ENCODE data around the gene CYP1A2. TPM values are rescaled to one million over a fixed set of nuclear protein-coding genes. Genes with fewer than 3 reads are reported as not detected.

Gene CYP1A2
- total RNA-seq, 1 experiment from 2014 or later, result not detected

DNA sequence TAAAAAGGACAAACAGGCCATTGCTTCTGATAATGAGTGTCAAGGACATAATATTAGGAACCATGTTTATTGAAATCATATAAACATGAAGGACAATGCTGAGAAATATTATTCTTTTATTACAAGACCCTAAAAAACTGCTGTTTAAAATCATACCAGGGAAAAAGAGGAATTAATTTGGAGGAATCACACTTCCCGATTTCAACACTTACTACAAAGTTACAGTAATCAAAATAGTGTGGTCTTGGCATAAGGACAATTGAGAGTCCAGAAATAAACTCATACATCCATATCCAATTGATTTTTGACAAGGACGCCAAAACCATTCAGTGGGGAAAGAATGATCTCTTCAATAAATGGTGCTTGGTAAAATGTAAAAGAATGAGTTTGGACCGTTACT is 36.3 kb upstream of the CYP1A2 start:
- TF ChIP-seq CTCF (IDR thresholded peaks at IDR 0.05; ENCODE audit: unreplicated experiment), result no peak
- no TSS peak for BruUV-seq (replicated peaks)
- H3K9me3 Mint-ChIP-seq (ENCODE audit: unreplicated experiment), result no peaks in the 10 kb centered on the region
- no peak overlapping the region for H3K4me3 Mint-ChIP-seq (ENCODE audit: unreplicated experiment)
- intact Hi-C loops (cut with micrococcal nuclease), result no loop called here
- H3K36me3 Mint-ChIP-seq (ENCODE audit: insufficient read depth, unreplicated experiment), result no peaks in the 10 kb centered on the region
- peaks cover 19% of the 10 kb centered on the region for H3K27me3 Mint-ChIP-seq (ENCODE audit: insufficient read depth, unreplicated experiment)
- DNase-seq (ENCODE audit: unreplicated experiment), result no peak
- CTCF ChIA-PET, result interaction anchor here (0.6 to 0.7 kb wide), 2 partner anchors 242 to 313 kb away, joined by 3 read pairs; no protein-coding TSS in a partner anchor
- POLR2A ChIA-PET, result interaction anchor here (0.7 kb wide), 1 partner anchor 69 kb away, joined by 4 read pairs; no protein-coding TSS in a partner anchor
- peaks cover 4% of the 10 kb centered on the region for H3K4me1 Mint-ChIP-seq (ENCODE audit: insufficient read depth, unreplicated experiment)
- H3K27ac Mint-ChIP-seq (ENCODE audit: low read depth, unreplicated experiment), result no peak overlapping the region

DNA sequence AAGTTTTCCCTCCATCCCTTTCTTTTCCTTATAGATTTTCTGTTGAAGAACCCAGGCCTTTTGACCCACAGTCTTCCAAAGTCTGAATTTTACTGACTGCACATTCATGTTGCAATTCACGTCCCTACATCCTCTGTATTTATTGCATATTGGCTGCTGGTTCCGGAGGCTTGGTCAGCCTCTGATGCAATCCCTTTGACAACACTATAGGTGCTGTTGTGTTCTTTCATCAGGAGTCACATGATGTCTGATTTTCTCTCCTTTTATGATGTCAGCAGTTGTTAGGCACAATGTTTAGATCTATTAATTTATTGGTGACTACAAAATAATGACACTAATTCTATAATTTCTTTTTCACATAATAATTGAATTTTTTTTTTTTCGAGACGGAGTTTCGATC is 32.0 kb upstream of the CYP1A2 start:
- no peak for TF ChIP-seq CTCF (IDR thresholded peaks at IDR 0.05; ENCODE audit: unreplicated experiment)
- ChIA-PET POLR2A (no interaction called here), CTCF (no interaction called here)
- intact Hi-C loops (cut with micrococcal nuclease), result no loop called here
- Mint-ChIP-seq H3K27ac (ENCODE audit: low read depth, unreplicated experiment) (no peak overlapping the region), H3K9me3 (ENCODE audit: unreplicated experiment) (no peaks in the 10 kb centered on the region), H3K27me3 (ENCODE audit: insufficient read depth, unreplicated experiment) (no peaks in the 10 kb centered on the region), H3K4me1 (ENCODE audit: insufficient read depth, unreplicated experiment) (no peaks in the 10 kb centered on the region), H3K4me3 (ENCODE audit: unreplicated experiment) (no peak overlapping the region), H3K36me3 (ENCODE audit: insufficient read depth, unreplicated experiment) (no peaks in the 10 kb centered on the region)
- peak; percentile 18 for DNase-seq (ENCODE audit: unreplicated experiment)
- BruUV-seq (replicated peaks), result no TSS peak

- TF ChIP-seq CTCF (IDR thresholded peaks at IDR 0.05; ENCODE audit: unreplicated experiment), result no peak
- DNase-seq (ENCODE audit: unreplicated experiment), result no peak
- ChIA-PET POLR2A (no interaction called here), CTCF (no interaction called here)
- no peaks in the 10 kb centered on the region for H3K9me3 Mint-ChIP-seq (ENCODE audit: unreplicated experiment)
- no peaks in the 10 kb centered on the region for H3K36me3 Mint-ChIP-seq (ENCODE audit: insufficient read depth, unreplicated experiment)
- no peak overlapping the region for H3K4me3 Mint-ChIP-seq (ENCODE audit: unreplicated experiment)
- intact Hi-C loops (cut with micrococcal nuclease), result no loop called here
- H3K4me1 Mint-ChIP-seq (ENCODE audit: insufficient read depth, unreplicated experiment), result no peaks in the 10 kb centered on the region
- H3K27ac Mint-ChIP-seq (ENCODE audit: low read depth, unreplicated experiment), result no peak overlapping the region
- no peaks in the 10 kb centered on the region for H3K27me3 Mint-ChIP-seq (ENCODE audit: insufficient read depth, unreplicated experiment)
- no TSS peak for BruUV-seq (replicated peaks)
These were observed 26.1 kb upstream of the CYP1A2 start for GRCh38 chr15:74722591-74722990.

- TF ChIP-seq CTCF (IDR thresholded peaks at IDR 0.05; ENCODE audit: unreplicated experiment), result no peak
- no peak for DNase-seq (ENCODE audit: unreplicated experiment)
- no TSS peak for BruUV-seq (replicated peaks)
- H3K9me3 Mint-ChIP-seq (ENCODE audit: unreplicated experiment), result no peaks in the 10 kb centered on the region
- ChIA-PET CTCF (no interaction called here), POLR2A (interaction anchor here (0.6 to 1.5 kb wide), 4 partner anchors 10 to 814 kb away, joined by 3 to 6 read pairs (median 3); no protein-coding TSS in a partner anchor)
- no peaks in the 10 kb centered on the region for H3K36me3 Mint-ChIP-seq (ENCODE audit: insufficient read depth, unreplicated experiment)
- no peak overlapping the region for H3K4me3 Mint-ChIP-seq (ENCODE audit: unreplicated experiment)
- no peak overlapping the region for H3K27ac Mint-ChIP-seq (ENCODE audit: low read depth, unreplicated experiment)
- intact Hi-C loops (cut with micrococcal nuclease), result no loop called here
- no peaks in the 10 kb centered on the region for H3K27me3 Mint-ChIP-seq (ENCODE audit: insufficient read depth, unreplicated experiment)
- no peaks in the 10 kb centered on the region for H3K4me1 Mint-ChIP-seq (ENCODE audit: insufficient read depth, unreplicated experiment)
These were observed 25.5 kb upstream of the CYP1A2 start for GRCh38 chr15:74723187-74723586.
